ENCODE measurements around the gene TMEM266.

Gene TMEM266

DNA sequence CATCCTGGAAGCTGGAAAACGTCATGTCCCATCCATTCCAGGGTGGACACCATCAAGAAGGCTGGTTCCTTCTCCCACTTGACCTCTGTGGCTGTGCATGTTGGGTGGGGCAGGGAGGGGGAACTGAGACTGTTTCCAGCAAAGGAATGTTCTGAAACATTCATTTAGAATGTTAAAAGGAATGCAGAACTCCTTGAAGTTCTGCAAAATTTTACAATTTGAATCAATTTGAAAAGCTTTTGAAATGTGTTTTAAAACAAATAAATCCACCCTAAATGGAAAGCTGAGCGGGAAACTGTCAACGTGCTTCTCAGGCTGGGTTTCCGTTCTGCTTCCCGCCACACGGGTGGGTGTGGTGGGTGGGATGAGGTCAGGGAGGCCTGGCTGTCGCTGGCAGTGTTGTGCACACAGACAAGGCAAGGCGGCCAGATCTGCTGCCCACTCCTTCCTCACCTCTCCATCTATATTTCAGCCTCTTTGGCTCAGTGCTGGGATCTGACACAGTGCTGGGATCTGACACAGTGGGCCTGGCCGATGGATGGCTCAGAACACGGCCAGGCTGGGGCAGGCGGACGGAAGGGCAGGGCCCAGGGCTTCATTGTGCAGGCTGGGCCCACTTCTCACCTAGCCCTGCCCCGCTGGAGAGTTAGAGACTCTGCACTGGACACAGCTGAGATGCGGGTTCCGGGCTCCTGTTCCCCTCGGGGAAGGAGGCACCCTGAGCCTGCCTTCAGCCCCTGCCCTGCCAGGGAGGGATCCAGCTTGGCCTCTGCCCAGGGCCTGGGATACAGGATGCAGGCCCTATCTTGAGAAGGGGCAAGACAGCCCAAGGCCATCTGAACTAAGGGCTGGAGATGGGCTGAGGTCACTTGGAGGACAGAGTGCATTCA is 110.4 kb downstream of the TMEM266 start (continued):
- no peak for TF ChIP-seq BACH2 (CRISPR knock-in tag; IDR thresholded peaks at IDR 0.05; ENCODE audit: borderline replicate concordance)
- no peak for TF ChIP-seq RARB (CRISPR knock-in tag; IDR thresholded peaks at IDR 0.05)

DNA sequence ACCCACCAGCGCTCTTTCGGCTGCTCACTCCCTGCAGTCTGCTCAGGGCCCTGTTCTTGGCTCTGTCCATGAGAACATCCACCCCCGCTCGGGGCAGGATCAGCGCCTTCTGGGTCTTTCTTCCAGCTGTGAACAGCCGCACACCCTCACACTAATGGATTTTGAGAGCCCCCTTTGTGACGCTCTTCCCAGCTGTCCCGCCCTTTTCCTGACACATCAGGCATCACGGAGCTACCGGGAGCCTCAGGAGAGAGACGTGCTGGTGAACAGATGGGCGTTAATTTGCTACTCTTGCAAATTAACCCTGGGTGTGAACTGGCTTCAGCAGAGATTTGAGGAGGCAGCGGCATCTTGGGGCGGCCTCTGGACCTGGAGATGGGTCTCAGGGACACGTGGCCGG is 113.0 kb downstream of the TMEM266 start:
- TF ChIP-seq, protein P1, sequence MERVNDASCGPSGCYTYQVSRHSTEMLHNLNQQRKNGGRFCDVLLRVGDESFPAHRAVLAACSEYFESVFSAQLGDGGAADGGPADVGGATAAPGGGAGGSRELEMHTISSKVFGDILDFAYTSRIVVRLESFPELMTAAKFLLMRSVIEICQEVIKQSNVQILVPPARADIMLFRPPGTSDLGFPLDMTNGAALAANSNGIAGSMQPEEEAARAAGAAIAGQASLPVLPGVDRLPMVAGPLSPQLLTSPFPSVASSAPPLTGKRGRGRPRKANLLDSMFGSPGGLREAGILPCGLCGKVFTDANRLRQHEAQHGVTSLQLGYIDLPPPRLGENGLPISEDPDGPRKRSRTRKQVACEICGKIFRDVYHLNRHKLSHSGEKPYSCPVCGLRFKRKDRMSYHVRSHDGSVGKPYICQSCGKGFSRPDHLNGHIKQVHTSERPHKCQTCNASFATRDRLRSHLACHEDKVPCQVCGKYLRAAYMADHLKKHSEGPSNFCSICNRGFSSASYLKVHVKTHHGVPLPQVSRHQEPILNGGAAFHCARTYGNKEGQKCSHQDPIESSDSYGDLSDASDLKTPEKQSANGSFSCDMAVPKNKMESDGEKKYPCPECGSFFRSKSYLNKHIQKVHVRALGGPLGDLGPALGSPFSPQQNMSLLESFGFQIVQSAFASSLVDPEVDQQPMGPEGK (CRISPR knock-in tag; IDR thresholded peaks at IDR 0.05; ENCODE audit: borderline replicate concordance) = no peak
- TF ChIP-seq ZNF8 (CRISPR knock-in tag; IDR thresholded peaks at IDR 0.05) (no peak), TOX (CRISPR knock-in tag; IDR thresholded peaks at IDR 0.05; ENCODE audit: borderline replicate concordance) (no peak), SNAI2 (CRISPR knock-in tag; IDR thresholded peaks at IDR 0.05) (no peak), ISL1 (CRISPR knock-in tag; IDR thresholded peaks at IDR 0.05) (no peak), RARB (CRISPR knock-in tag; IDR thresholded peaks at IDR 0.05) (no peak), TCF4 (CRISPR knock-in tag; IDR thresholded peaks at IDR 0.05; ENCODE audit: borderline replicate concordance) (no peak), CSDC2 (CRISPR knock-in tag; IDR thresholded peaks at IDR 0.05) (no peak), ZFP3 (CRISPR knock-in tag; IDR thresholded peaks at IDR 0.05) (no peak), ZNF70 (CRISPR knock-in tag; IDR thresholded peaks at IDR 0.05) (no peak), BACH2 (CRISPR knock-in tag; IDR thresholded peaks at IDR 0.05; ENCODE audit: borderline replicate concordance) (no peak), GLIS3 (CRISPR knock-in tag; IDR thresholded peaks at IDR 0.05) (no peak), ESRRG (CRISPR knock-in tag; IDR thresholded peaks at IDR 0.05) (no peak), OSR1 (CRISPR knock-in tag; IDR thresholded peaks at IDR 0.05) (no peak), PPARA (CRISPR knock-in tag; IDR thresholded peaks at IDR 0.05; ENCODE audit: borderline replicate concordance) (no peak), ZNF565 (CRISPR knock-in tag; conservative IDR thresholded peaks at IDR 0.05; ENCODE audit: low read depth) (no peak)
- TF ChIP-seq, protein P2, sequence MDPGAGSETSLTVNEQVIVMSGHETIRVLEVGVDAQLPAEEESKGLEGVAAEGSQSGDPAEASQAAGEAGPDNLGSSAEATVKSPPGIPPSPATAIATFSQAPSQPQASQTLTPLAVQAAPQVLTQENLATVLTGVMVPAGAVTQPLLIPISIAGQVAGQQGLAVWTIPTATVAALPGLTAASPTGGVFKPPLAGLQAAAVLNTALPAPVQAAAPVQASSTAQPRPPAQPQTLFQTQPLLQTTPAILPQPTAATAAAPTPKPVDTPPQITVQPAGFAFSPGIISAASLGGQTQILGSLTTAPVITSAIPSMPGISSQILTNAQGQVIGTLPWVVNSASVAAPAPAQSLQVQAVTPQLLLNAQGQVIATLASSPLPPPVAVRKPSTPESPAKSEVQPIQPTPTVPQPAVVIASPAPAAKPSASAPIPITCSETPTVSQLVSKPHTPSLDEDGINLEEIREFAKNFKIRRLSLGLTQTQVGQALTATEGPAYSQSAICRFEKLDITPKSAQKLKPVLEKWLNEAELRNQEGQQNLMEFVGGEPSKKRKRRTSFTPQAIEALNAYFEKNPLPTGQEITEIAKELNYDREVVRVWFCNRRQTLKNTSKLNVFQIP (CRISPR knock-in tag; IDR thresholded peaks at IDR 0.05; ENCODE audit: borderline replicate concordance, low read depth) = no peak
- TF ChIP-seq, protein P3, sequence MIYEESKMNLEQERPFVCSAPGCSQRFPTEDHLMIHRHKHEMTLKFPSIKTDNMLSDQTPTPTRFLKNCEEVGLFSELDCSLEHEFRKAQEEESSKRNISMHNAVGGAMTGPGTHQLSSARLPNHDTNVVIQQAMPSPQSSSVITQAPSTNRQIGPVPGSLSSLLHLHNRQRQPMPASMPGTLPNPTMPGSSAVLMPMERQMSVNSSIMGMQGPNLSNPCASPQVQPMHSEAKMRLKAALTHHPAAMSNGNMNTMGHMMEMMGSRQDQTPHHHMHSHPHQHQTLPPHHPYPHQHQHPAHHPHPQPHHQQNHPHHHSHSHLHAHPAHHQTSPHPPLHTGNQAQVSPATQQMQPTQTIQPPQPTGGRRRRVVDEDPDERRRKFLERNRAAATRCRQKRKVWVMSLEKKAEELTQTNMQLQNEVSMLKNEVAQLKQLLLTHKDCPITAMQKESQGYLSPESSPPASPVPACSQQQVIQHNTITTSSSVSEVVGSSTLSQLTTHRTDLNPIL (CRISPR knock-in tag; IDR thresholded peaks at IDR 0.05; ENCODE audit: low read depth) = no peak
- TF ChIP-seq, protein P4, sequence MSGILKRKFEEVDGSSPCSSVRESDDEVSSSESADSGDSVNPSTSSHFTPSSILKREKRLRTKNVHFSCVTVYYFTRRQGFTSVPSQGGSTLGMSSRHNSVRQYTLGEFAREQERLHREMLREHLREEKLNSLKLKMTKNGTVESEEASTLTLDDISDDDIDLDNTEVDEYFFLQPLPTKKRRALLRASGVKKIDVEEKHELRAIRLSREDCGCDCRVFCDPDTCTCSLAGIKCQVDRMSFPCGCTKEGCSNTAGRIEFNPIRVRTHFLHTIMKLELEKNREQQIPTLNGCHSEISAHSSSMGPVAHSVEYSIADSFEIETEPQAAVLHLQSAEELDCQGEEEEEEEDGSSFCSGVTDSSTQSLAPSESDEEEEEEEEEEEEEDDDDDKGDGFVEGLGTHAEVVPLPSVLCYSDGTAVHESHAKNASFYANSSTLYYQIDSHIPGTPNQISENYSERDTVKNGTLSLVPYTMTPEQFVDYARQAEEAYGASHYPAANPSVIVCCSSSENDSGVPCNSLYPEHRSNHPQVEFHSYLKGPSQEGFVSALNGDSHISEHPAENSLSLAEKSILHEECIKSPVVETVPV (CRISPR knock-in tag; IDR thresholded peaks at IDR 0.05) = no peak
- TF ChIP-seq, protein P5, sequence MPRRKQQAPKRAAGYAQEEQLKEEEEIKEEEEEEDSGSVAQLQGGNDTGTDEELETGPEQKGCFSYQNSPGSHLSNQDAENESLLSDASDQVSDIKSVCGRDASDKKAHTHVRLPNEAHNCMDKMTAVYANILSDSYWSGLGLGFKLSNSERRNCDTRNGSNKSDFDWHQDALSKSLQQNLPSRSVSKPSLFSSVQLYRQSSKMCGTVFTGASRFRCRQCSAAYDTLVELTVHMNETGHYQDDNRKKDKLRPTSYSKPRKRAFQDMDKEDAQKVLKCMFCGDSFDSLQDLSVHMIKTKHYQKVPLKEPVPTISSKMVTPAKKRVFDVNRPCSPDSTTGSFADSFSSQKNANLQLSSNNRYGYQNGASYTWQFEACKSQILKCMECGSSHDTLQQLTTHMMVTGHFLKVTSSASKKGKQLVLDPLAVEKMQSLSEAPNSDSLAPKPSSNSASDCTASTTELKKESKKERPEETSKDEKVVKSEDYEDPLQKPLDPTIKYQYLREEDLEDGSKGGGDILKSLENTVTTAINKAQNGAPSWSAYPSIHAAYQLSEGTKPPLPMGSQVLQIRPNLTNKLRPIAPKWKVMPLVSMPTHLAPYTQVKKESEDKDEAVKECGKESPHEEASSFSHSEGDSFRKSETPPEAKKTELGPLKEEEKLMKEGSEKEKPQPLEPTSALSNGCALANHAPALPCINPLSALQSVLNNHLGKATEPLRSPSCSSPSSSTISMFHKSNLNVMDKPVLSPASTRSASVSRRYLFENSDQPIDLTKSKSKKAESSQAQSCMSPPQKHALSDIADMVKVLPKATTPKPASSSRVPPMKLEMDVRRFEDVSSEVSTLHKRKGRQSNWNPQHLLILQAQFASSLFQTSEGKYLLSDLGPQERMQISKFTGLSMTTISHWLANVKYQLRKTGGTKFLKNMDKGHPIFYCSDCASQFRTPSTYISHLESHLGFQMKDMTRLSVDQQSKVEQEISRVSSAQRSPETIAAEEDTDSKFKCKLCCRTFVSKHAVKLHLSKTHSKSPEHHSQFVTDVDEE (CRISPR knock-in tag; IDR thresholded peaks at IDR 0.05) = no peak
- no peak for ATAC-seq

DNA sequence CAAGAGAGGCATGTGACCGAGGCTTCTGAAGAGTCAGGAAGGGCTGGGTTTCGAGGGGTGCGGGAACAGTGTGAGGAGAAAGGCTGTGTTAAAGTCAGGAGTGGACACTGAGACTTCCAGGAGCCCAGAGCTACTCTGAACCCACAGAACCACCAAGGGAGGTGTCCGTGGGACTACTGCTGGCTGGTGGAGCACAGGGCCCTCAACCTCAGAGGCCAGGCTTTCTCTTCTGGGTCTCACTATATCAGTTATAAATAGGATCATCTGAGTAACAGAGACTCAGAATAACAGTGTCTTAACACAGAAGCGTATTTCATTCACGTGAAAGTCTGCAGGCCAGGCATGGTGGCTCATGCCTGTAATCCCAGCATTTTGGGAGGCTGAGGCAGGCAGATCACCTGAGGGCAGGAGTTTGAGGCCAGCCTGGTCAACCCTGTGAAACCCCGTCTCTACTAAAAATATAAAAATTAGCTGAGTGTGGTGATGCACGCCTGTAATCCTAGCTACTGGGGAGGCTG is 113.6 kb downstream of the TMEM266 start:
- no peak for TF ChIP-seq TOX (CRISPR knock-in tag; IDR thresholded peaks at IDR 0.05; ENCODE audit: borderline replicate concordance)
- TF ChIP-seq, protein P1 (CRISPR knock-in tag; IDR thresholded peaks at IDR 0.05; ENCODE audit: borderline replicate concordance) = no peak
- no peak for ATAC-seq
